Retinal pigment epithelial cell (primary cell): ENCODE results near the gene MOG.

Experiments
- DNase-seq: peaks from one replicate; pipeline ENCODE4 v3.0.0-alpha.2; 2010; ENCODE audit warnings: low read depth
- H3K4me3 ChIP-seq: 2 replicates; pipeline ENCODE4 v1.5.1; 2011; ENCODE audit warnings: mild to moderate bottlenecking, low read length, control low read depth, moderate library complexity
- CTCF ChIP-seq: conservative IDR thresholded peaks from 2 replicates; pipeline ENCODE4 v1.5.1; 2011; ENCODE audit warnings: low read depth, low read length, control low read depth, inconsistent platforms

MOG gene

GRCh38 chr6:29679962-29680361, 23.1 kb downstream of the MOG start:
- no peak for DNase-seq
- no peak for TF ChIP-seq CTCF
- no peak overlapping the region for H3K4me3 ChIP-seq

- TF ChIP-seq CTCF: no peak
These were observed 23.5 kb downstream of the MOG start for GRCh38 chr6:29680416-29680815.

GRCh38 chr6:29680904-29681303, 24.0 kb downstream of the MOG start, which contains the start of gene ZFP57:
TSS of gene ZFP57 (minus strand) at chr6:29681152. CDS start at chr6:29677003, 4,149 bp downstream.
- no peak for DNase-seq
- no peak within 1 kb of the TSS for H3K4me3 ChIP-seq
- no peak for TF ChIP-seq CTCF

More at GRCh38 chr6:29680416-29680815, 23.5 kb downstream of the MOG start:
- H3K4me3 ChIP-seq: no peak overlapping the region
- no peak for DNase-seq

GRCh38 chr6:29681811-29682210, 24.9 kb downstream of the MOG start:
- H3K4me3 ChIP-seq: no peak overlapping the region
- no peak for DNase-seq
- no peak for TF ChIP-seq CTCF

GRCh38 chr6:29685718-29686326, 28.9 kb downstream of the MOG start:
- TF ChIP-seq CTCF: no peak
- H3K4me3 ChIP-seq: no peak overlapping the region
- DNase-seq: no peak

- TF ChIP-seq CTCF: no peak
- no peak for DNase-seq
- H3K4me3 ChIP-seq: no peak overlapping the region
These were observed 37.7 kb downstream of the MOG start for GRCh38 chr6:29694637-29695036.

GRCh38 chr6:29696147-29697125, 39.5 kb downstream of the MOG start:
- H3K4me3 ChIP-seq: no peak overlapping the region
- peak; percentile 60 for TF ChIP-seq CTCF
- no peak for DNase-seq
